GM12878 (cell line): ENCODE results near the gene ISLR. TPM values are rescaled to one million over a fixed set of nuclear protein-coding genes. Genes with fewer than 3 reads are reported as not detected.

Source experiments
- ATAC-seq: fragments of 200-7000 bp; cut with Tn5 transposase; 3 replicates; pipeline ENCODE4 v1.9.1; 2020; ENCODE audit warnings: mild to moderate bottlenecking, moderate library complexity
- BruUV-seq: library from RNA; stranded (reverse); fragments of 400-500 nt; replicated peaks from 2 replicates; lab custom pipeline; 2021; lab: Mats Ljungman, UMichigan
- CTCF ChIA-PET: fragments of 300-600 bp; sonication (Branson Sonifier 250); formaldehyde crosslinking; extraction: SDS; loops from one replicate; lab custom pipeline; 2021; ENCODE audit warnings: inconsistent platforms; lab: Yijun Ruan, JAX
- POLR2A ChIA-PET: fragments of 350-600 bp; formaldehyde crosslinking; extraction: SDS; loops from one replicate; lab custom pipeline; 2021; ENCODE audit warnings: inconsistent platforms; lab: Charles Lee
- RAD21 ChIA-PET: fragments of 300-600 bp; sonication (Branson Sonifier 250); formaldehyde crosslinking; loops from one replicate; lab custom pipeline; 2023; ENCODE audit warnings: antibody characterized with exemption; ENCODE audit not compliant: unreplicated experiment; lab: Charles Lee
- SMC1A ChIA-PET: fragments of 300-600 bp; sonication (Branson Sonifier 250); formaldehyde crosslinking; loops from one replicate; lab custom pipeline; 2023; ENCODE audit not compliant: unreplicated experiment, uncharacterized antibody; lab: Charles Lee
- DNase-seq: peaks from one replicate; pipeline ENCODE4 v3.0.0-alpha.2; 2011; ENCODE audit warnings: low read depth, low spot score
- FAIRE-seq: peaks from 3 replicates; lab custom pipeline; 2011; peaks lifted over from hg19 to GRCh38; lab: Jason Lieb, UNC
- H2AFZ ChIP-seq: 2 replicates; pipeline ENCODE4 v1.6.0; 2011; ENCODE audit warnings: low read depth, low read length, control low read depth; ENCODE audit not compliant: control insufficient read depth
- H3K27ac ChIP-seq: 2 replicates; pipeline ENCODE4 v1.5.1; 2011; ENCODE audit warnings: control low read depth; ENCODE audit not compliant: control insufficient read depth, insufficient read depth
- H3K27me3 ChIP-seq, 2 experiments: replicated peaks in 1 of 2; 2 replicates each; pipeline versions ENCODE4 v1.6.0 to v1.6.1; 2011; ENCODE audit warnings: low read length in 1 of 2; ENCODE audit not compliant: control insufficient read depth in 2 of 2, insufficient read depth in 2 of 2
- H3K36me3 ChIP-seq, 2 experiments: 2 replicates each; pipeline ENCODE4 v1.5.1; 2011; ENCODE audit warnings: low read length in 1 of 2; ENCODE audit not compliant: control insufficient read depth in 2 of 2, insufficient read depth in 2 of 2
- H3K4me1 ChIP-seq: 2 replicates; pipeline ENCODE4 v1.6.1; 2011; ENCODE audit warnings: mild to moderate bottlenecking, low read length, moderate library complexity, mixed read lengths; ENCODE audit not compliant: control insufficient read depth, insufficient read depth
- H3K4me2 ChIP-seq: 2 replicates; pipeline ENCODE4 v1.6.0; 2011; ENCODE audit warnings: control low read depth; ENCODE audit not compliant: control insufficient read depth, insufficient read depth
- H3K4me3 ChIP-seq: fragments of 200-600 bp; sonication (generic); 2 replicates; pipeline ENCODE4 v1.5.1; 2016
- H3K79me2 ChIP-seq: 2 replicates; pipeline ENCODE4 v1.6.0; 2011; ENCODE audit warnings: low read length; ENCODE audit not compliant: control insufficient read depth, insufficient read depth
- H3K9ac ChIP-seq: 2 replicates; pipeline ENCODE4 v1.8.0; 2011; ENCODE audit warnings: low read length, control low read depth, mixed read lengths; ENCODE audit not compliant: control insufficient read depth, insufficient read depth
- H3K9me3 ChIP-seq: replicated peaks from 3 replicates; pipeline ENCODE4 v1.5.1; 2011; ENCODE audit warnings: mild to moderate bottlenecking, low read length; ENCODE audit not compliant: control insufficient read depth, insufficient read depth
- H4K20me1 ChIP-seq: 2 replicates; pipeline ENCODE4 v1.6.0; 2011; ENCODE audit not compliant: control insufficient read depth, insufficient read depth
- ATF2 ChIP-seq: IDR thresholded peaks from 2 replicates; pipeline ENCODE4 v1.6.1; 2012; ENCODE audit warnings: low read length, inconsistent platforms
- ATF7 ChIP-seq: fragments of 450-650 bp; IDR thresholded peaks from 2 replicates; pipeline ENCODE4 v1.6.1; 2016; ENCODE audit warnings: low read depth, mild to moderate bottlenecking
- BRCA1 ChIP-seq: IDR thresholded peaks from 2 replicates; pipeline ENCODE4 v1.6.1; 2011; ENCODE audit warnings: low read depth, low read length, improper control_type of control experiment
- CBX5 ChIP-seq: sonication (generic); IDR thresholded peaks from 2 replicates; pipeline ENCODE4 v1.6.1; 2016; ENCODE audit warnings: low read depth, moderate library complexity, mild to moderate bottlenecking, inconsistent platforms
- E2F8 ChIP-seq: fragments of 450-650 bp; IDR thresholded peaks from 2 replicates; pipeline ENCODE4 v1.6.1; 2018; ENCODE audit warnings: mild to moderate bottlenecking, low read depth, moderate library complexity; ENCODE audit not compliant: partially characterized antibody
- GABPA ChIP-seq: IDR thresholded peaks from 2 replicates; pipeline ENCODE4 v1.6.1; 2014; ENCODE audit warnings: antibody characterized with exemption, low read depth, mild to moderate bottlenecking, inconsistent platforms
- HDAC2 ChIP-seq: fragments of 200-600 bp; sonication (generic); IDR thresholded peaks from 2 replicates; pipeline ENCODE4 v1.6.1; 2017
- IRF4 ChIP-seq: IDR thresholded peaks from 2 replicates; pipeline ENCODE4 v1.6.1; 2011; ENCODE audit warnings: low read depth, low read length
- KLF5 ChIP-seq: fragments of 450-650 bp; IDR thresholded peaks from 2 replicates; pipeline ENCODE4 v1.6.1; 2014; ENCODE audit warnings: mild to moderate bottlenecking; ENCODE audit not compliant: partially characterized antibody
- NBN ChIP-seq: fragments of 450-650 bp; IDR thresholded peaks from 2 replicates; pipeline ENCODE4 v1.6.1; 2016
- SKIL ChIP-seq: fragments of 450-650 bp; IDR thresholded peaks from 2 replicates; pipeline ENCODE4 v1.6.1; 2017; ENCODE audit warnings: mild to moderate bottlenecking, low read depth, inconsistent platforms; ENCODE audit not compliant: poor library complexity, severe bottlenecking
- SREBF2 ChIP-seq: IDR thresholded peaks from 2 replicates; pipeline ENCODE4 v1.6.1; 2012; ENCODE audit warnings: mild to moderate bottlenecking, low read length
- WGBS: methylation state at CpG from one replicate; pipeline ENCODE4 v1.1.6; 2016; ENCODE audit warnings: low lambda C conversion rate; ENCODE audit not compliant: insufficient replicate concordance, insufficient coverage; ENCODE audit errors: missing lambda C conversion rate; 5-methylcytosine and 5-hydroxymethylcytosine counted together
- in situ Hi-C: fragments of 300-500 bp; cut with MboI; formaldehyde crosslinking; loops from 9 replicates; pipeline ENCODE4 v1.14.3; 2018; ENCODE audit warnings: mixed read lengths
- intact Hi-C: fragments of 100-400 bp; cut with micrococcal nuclease; formaldehyde crosslinking; loops from one replicate; pipeline ENCODE4 v1.14.2; 2022; ENCODE audit not compliant: unreplicated experiment
- polyA plus RNA-seq, 11 experiments: library from polyadenylated mRNA; depleted of rRNA in 4 of 11; unstranded in 6 of 11; stranded (reverse) in 5 of 11; fragments of >200 nt; fragmentation: Nextera tagmentation in 4 of 11; fragmentation: Illumina TruSeq in 1 of 11; extraction: Ambion mirVana in 4 of 11; extraction: Trizol in 1 of 11; gene quantifications; 1 replicate in 1 of 11; 2 replicates in 10 of 11; pipeline versions ENCODE4 v1.2.1 to v1.2.3, GENCODE V29; 2011 to 2016; ENCODE audit warnings: inconsistent platforms in 2 of 11, missing spikeins in 2 of 11, low read depth in 1 of 11
- total RNA-seq, 4 experiments: library from RNA; depleted of rRNA in 3 of 4; stranded (reverse); fragments of >200 nt in 3 of 4; fragmentation: Illumina TruSeq in 1 of 4; extraction: Trizol in 1 of 4; gene quantifications; 2 replicates each; pipeline versions ENCODE4 v1.2.1 to v1.2.3, GENCODE V29; 2013 to 2021

The ISLR gene
- total and polyA plus RNA-seq, 10 of the 15 experiments (the other 5 are each of a cell fraction or from before 2014, with no cell fraction given), result 0.03 to 1.8 (median 0.54) TPM

- FAIRE-seq, result no peak
- ChIA-PET RAD21 (interaction anchor here (0.6 kb wide), 1 partner anchor 75 kb away, joined by 3 read pairs; no protein-coding TSS in a partner anchor), CTCF (interaction anchor here (0.5 kb wide), 1 partner anchor 171 kb away, joined by 3 read pairs; no protein-coding TSS in a partner anchor), SMC1A (no interaction called here), POLR2A (no interaction called here)
- no peaks in the 10 kb centered on the region for H4K20me1 ChIP-seq
- H3K79me2 ChIP-seq, result no peaks in the 10 kb centered on the region
- H3K4me3 ChIP-seq, result no peak overlapping the region
- ATAC-seq, result no peak
- H3K9ac ChIP-seq, result no peak overlapping the region
- H3K27ac ChIP-seq, result no peak overlapping the region
- H3K4me1 ChIP-seq, result no peaks in the 10 kb centered on the region
- TF ChIP-seq ATF7 (no peak), NBN (no peak), ATF2 (no peak), GABPA (no peak), BRCA1 (no peak), IRF4 (no peak), CBX5 (no peak), SREBF2 (no peak), HDAC2 (no peak), KLF5 (no peak), E2F8 (no peak), SKIL (no peak)
- no peaks in the 10 kb centered on the region for H3K9me3 ChIP-seq
- no peak for DNase-seq
- intact Hi-C loops (no loop called here), in situ Hi-C loops (no loop called here)
- H3K27me3 ChIP-seq, result peaks cover 0 to 11% of the 10 kb centered on the region in 2 experiments; a peak in 2 of 4 replicates
- H3K36me3 ChIP-seq, result no peaks in the 10 kb centered on the region
- no peak overlapping the region for H3K4me2 ChIP-seq
- BruUV-seq, result no TSS peak
- H2AFZ ChIP-seq, result no peak overlapping the region
- 25% methylated on average over 11 of the region's 11 CpGs for WGBS
These were observed 47.2 kb downstream of the ISLR start for GRCh38 chr15:74220475-74221248.
